NCI-H2196 (cell line): ENCODE measurements around the gene TESK2.

Experiments used
- DNase-seq: peaks from one replicate; lab custom pipeline; 2025; ENCODE audit not compliant: unreplicated experiment; lab: John Stamatoyannopoulos, UW

TESK2 gene

GRCh38 chr1:45380125-45380524 lies 110.8 kb downstream of the TESK2 start:
- DNase-seq = no peak

GRCh38 chr1:45379524-45379923 lies 111.4 kb downstream of the TESK2 start:
- no peak for DNase-seq

- DNase-seq = no peak
Observed at GRCh38 chr1:45378184-45378583, 112.8 kb downstream of the TESK2 start.

- no peak for DNase-seq
Observed at GRCh38 chr1:45375104-45376090, 115.6 kb downstream of the TESK2 start.

- no peak for DNase-seq
Observed at GRCh38 chr1:45373573-45373972, 117.4 kb downstream of the TESK2 start.

- DNase-seq = no peak
Observed at GRCh38 chr1:45370575-45370974, 120.4 kb downstream of the TESK2 start.

- DNase-seq = no peak
Observed at GRCh38 chr1:45365051-45365450, 125.9 kb downstream of the TESK2 start.

- no peak for DNase-seq
Observed at GRCh38 chr1:45364294-45364693, 126.7 kb downstream of the TESK2 start.

GRCh38 chr1:45360981-45361380 lies 130.0 kb downstream of the TESK2 start:
- peak; percentile 29 for DNase-seq

GRCh38 chr1:45359882-45360513 lies 131.0 kb downstream of the TESK2 start:
- DNase-seq = peak; percentile 54

GRCh38 chr1:45356186-45356585 lies 134.8 kb downstream of the TESK2 start:
- peak; percentile 43 for DNase-seq

GRCh38 chr1:45355683-45356082 lies 135.3 kb downstream of the TESK2 start:
- no peak for DNase-seq

- no peak for DNase-seq
Observed at GRCh38 chr1:45354838-45355237, 136.1 kb downstream of the TESK2 start.

GRCh38 chr1:45353685-45354084 lies 137.3 kb downstream of the TESK2 start:
- DNase-seq = no peak

- no peak for DNase-seq
Observed at GRCh38 chr1:45351508-45351907, 139.5 kb downstream of the TESK2 start.

- DNase-seq = peak; percentile 25
Observed at GRCh38 chr1:45348966-45349677, 141.8 kb downstream of the TESK2 start.

- DNase-seq = no peak
Observed at GRCh38 chr1:45348609-45348965, 142.4 kb downstream of the TESK2 start.

GRCh38 chr1:45348020-45348419 lies 142.9 kb downstream of the TESK2 start:
- no peak for DNase-seq

GRCh38 chr1:45346473-45346872 lies 144.5 kb downstream of the TESK2 start:
- no peak for DNase-seq

GRCh38 chr1:45345014-45345413 lies 145.9 kb downstream of the TESK2 start:
- DNase-seq = no peak

GRCh38 chr1:45344499-45344898 lies 146.5 kb downstream of the TESK2 start:
- DNase-seq = no peak
